Subcutaneous adipose tissue (tissue), 4 donors: ENCODE measurements around the gene TOX2. TPM values are rescaled to one million over a fixed set of nuclear protein-coding genes. Genes with fewer than 3 reads are reported as not detected.

Experiments used
- CTCF ChIP-seq: fragments of 450-650 bp; IDR thresholded peaks from one replicate; pipeline ENCODE4 v1.5.1; 2016; ENCODE audit warnings: low read depth, mild to moderate bottlenecking, control low read depth, antibody characterized with exemption, moderate library complexity
- total RNA-seq, 4 donors: library from RNA; depleted of rRNA; stranded (reverse); fragments of >200 nt; gene quantifications; one replicate each; pipeline ENCODE4 v1.1.0, GENCODE V29; 2016

The TOX2 gene
- total RNA-seq, 4 donors from 2014 or later, result 2.6 to 8.1 (median 3.1) TPM; not detected in 1

- TF ChIP-seq CTCF, result no peak
Measured at GRCh38 chr20:43973671-43974450, 59.2 kb downstream of the TOX2 start.

DNA sequence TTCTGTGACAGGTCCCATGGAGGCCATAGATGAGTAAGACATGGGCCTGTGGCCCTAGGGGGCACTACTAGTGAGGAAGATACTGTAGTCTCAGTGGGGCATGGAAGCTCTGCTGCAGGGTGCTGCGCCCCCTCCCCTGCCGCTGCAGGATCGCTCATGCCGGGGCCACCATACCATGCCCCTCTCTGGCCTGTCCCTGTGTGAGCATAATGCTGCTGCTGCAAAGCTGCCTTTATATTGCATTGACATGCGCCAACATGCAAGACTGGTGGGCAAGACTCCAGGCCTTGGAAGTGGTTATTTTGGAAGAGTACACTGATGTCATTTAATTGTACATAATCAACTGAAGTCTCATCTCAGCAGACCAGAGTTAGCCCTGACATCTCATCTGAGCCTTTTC lies 60.0 kb downstream of the TOX2 start:
- TF ChIP-seq CTCF, result no peak

- TF ChIP-seq CTCF, result no peak
Measured at GRCh38 chr20:43975096-43975768, 60.6 kb downstream of the TOX2 start.

GRCh38 chr20:43976547-43976946 lies 61.9 kb downstream of the TOX2 start:
- no peak for TF ChIP-seq CTCF

DNA sequence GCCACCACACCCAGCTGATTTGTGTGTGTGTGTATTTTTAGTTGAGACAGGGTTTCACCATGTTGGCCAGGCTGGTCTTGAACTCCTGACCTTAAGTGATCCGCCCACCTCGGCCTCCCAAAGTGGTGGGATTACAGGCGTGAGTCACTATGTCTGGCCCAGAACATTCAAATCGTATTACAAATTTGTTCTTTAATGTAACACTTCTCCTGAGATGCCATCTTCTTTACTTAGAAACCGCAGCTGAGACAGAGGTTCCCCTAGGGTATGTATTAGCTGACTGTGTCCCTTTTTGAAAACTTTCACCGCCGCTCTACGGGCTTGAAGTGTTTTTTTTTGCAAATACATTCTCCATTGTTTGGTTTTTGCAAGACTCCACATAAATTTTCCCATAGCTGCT lies 62.6 kb downstream of the TOX2 start:
- TF ChIP-seq CTCF, result no peak

GRCh38 chr20:43977962-43978361 lies 63.3 kb downstream of the TOX2 start:
- TF ChIP-seq CTCF, result no peak

DNA sequence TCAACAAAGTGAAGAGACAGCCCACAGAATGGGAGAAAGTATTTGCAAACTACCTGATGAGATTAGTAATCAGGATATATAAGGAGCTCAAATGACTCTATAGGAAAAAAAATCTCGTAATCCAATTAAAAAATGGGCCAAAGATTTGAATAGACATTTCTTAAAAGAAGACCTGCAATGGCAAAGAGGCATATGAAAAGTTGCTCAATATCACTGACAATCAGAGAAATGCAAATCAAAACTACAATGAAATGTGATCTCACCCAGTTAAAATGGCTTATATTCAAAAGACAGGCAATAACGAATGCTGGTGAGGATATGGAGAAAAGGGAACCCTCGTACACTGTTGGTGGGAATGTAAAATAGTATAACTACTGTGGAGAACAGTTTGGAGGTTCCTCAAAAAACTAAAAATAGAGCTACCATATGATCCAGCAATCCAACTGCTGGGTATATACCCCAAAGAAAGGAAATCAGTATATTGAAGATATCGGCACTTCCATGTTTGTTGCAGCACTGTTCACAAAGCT lies 65.0 kb downstream of the TOX2 start:
- no peak for TF ChIP-seq CTCF
